ENCODE measurements around the gene SLC2A14. TPM values are rescaled to one million over a fixed set of nuclear protein-coding genes. Genes with fewer than 3 reads are reported as not detected.
"Not testable (repeated sequence)": the region's sequence is repeated elsewhere in the genome, so short reads cannot be mapped to it uniquely, and the experiment has no call there.

Gene SLC2A14
- total RNA-seq, 2 donors from 2014 or later = 10.7 TPM; not detected in 1

DNA sequence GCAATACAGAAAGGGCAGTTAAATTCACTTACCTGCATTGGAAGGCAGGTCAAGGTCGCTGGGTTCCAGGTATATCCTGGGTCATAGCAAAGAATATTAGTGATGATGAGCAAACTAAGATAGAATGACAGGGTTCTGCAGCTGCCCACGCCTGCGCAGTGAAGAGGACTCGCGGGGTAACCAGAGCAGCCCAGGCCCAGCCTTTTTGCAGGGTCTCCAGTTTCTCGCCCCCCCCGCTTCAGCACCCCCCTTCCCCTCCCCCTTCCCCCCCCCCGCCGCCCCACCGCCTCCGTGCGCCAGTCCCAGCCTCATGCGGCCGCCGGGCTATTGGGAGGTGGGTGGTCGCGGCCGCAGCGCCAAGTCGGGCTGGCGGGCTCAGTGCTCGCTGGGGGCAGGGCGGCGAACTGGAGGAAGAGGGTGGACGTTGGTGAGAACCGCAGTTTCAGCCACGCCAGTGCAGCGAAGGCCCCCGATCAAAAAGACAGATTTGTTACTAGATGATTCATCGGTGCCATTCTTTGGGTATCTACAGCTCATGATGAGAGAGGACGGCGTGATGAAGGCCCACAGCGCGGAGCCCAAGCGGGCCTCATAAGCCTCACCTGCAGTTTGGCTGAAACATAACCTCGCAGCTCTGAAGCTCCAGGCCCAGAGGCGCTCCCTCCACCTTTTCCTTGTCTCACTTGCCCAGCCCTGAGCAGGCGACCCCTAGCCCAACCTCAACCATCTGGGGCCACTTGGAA lies 43.1 kb upstream of the SLC2A14 start:
- WGBS = 51% methylated on average over 32 of the region's 38 CpGs
- Histone ChIP-seq H3K27ac (no peak overlapping the region), H3K36me3 (no peaks in the 10 kb centered on the region), H3K27me3 (replicated peaks; ENCODE audit: insufficient read depth) (no peaks in the 10 kb centered on the region), H3K4me1 (replicated peaks) (no peaks in the 10 kb centered on the region), H3K4me3 (no peak overlapping the region), H3K9me3 (no peaks in the 10 kb centered on the region)
- no peak for DNase-seq (ENCODE audit: low spot score)
- TF ChIP-seq, protein P1, sequence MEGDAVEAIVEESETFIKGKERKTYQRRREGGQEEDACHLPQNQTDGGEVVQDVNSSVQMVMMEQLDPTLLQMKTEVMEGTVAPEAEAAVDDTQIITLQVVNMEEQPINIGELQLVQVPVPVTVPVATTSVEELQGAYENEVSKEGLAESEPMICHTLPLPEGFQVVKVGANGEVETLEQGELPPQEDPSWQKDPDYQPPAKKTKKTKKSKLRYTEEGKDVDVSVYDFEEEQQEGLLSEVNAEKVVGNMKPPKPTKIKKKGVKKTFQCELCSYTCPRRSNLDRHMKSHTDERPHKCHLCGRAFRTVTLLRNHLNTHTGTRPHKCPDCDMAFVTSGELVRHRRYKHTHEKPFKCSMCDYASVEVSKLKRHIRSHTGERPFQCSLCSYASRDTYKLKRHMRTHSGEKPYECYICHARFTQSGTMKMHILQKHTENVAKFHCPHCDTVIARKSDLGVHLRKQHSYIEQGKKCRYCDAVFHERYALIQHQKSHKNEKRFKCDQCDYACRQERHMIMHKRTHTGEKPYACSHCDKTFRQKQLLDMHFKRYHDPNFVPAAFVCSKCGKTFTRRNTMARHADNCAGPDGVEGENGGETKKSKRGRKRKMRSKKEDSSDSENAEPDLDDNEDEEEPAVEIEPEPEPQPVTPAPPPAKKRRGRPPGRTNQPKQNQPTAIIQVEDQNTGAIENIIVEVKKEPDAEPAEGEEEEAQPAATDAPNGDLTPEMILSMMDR (IDR thresholded peaks at IDR 0.05) = no peak
- no peak for TF ChIP-seq POLR2AphosphoS5 (IDR thresholded peaks at IDR 0.05)
- TF ChIP-seq POLR2A (IDR thresholded peaks at IDR 0.05) = no peak
- intact Hi-C loops (cut with DNase I) = no loop called here

DNA sequence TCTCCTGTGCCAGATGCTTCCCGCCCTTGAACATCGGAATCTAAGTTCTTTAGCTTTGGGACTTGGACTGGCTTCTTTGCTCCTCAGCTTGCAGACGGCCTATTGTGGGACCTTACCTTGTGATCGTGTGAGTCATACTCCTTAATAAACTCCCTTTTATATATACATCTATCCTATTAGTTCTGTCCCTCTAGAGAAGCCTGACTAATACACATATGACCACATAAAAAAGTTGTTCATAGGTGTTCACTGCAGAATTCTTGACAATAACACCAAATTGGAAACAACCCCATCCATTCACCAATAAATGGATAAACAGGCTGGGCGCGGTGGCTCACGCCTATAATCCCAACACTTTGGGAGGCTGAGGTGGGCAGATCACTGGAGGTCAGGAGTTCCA lies 37.4 kb upstream of the SLC2A14 start:
- intact Hi-C loops (cut with DNase I); H3K27me3 ChIP-seq (replicated peaks; ENCODE audit: insufficient read depth); H3K27ac ChIP-seq; H3K36me3 ChIP-seq; DNase-seq (ENCODE audit: low spot score); H3K4me3 ChIP-seq; H3K4me1 ChIP-seq (replicated peaks); H3K9me3 ChIP-seq: not testable (repeated sequence)
- whole genome bisulfite sequencing = 79% methylated on average over 7 of the region's 7 CpGs

DNA sequence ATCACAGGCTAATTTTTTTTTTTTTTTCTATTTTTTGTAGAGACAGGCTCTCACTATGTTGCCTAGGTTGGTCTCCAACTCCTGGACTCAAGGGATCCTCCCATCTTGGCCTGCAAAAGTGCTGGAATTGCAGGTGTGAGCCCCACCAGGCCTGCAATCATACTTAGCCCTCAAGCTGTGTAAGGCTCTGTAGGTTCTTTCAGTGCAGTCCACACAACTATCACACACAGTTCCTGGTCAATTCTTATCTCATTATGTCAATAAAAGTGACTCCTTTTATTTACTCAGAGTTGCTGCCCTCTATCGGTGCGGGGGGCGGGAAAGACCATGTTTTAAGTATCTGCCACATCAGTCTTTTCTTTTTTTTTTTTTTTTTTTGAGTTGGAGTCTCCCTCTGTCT lies 34.3 kb upstream of the SLC2A14 start:
- WGBS = 17% methylated on average over 3 of the region's 3 CpGs

DNA sequence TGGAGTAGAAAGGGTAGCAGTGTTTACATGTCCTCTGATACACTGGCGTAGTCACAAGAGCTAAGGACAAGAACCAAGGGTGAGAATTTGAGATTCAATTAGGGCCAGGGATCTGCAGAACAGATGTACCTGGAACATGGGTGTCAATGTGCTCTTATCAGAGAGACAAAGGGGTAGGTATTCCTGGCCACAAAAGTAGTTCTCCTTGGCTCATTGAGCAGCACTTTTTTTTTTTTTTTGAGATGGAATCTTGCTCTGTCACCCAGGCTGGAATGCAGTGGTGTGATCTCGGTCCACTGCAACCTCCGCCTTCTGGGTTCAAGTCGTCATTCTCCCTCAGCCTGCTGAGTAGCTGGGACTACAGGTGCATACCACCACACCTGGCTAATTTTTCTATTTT lies 33.6 kb upstream of the SLC2A14 start:
- H3K36me3 ChIP-seq; DNase-seq (ENCODE audit: low spot score); intact Hi-C loops (cut with DNase I); H3K4me3 ChIP-seq; H3K9me3 ChIP-seq; H3K27me3 ChIP-seq (replicated peaks; ENCODE audit: insufficient read depth); H3K4me1 ChIP-seq (replicated peaks); H3K27ac ChIP-seq: not testable (repeated sequence)
- WGBS = 85% methylated on average over 4 of the region's 4 CpGs

More for the DNA sequence above, 34.3 kb upstream of the SLC2A14 start:
- Histone ChIP-seq H3K9me3 (no peaks in the 10 kb centered on the region), H3K4me1 (replicated peaks) (no peaks in the 10 kb centered on the region), H3K27ac (no peak overlapping the region), H3K4me3 (no peak overlapping the region), H3K27me3 (replicated peaks; ENCODE audit: insufficient read depth) (no peaks in the 10 kb centered on the region), H3K36me3 (no peaks in the 10 kb centered on the region)
- TF ChIP-seq POLR2AphosphoS5 (IDR thresholded peaks at IDR 0.05) = peak; percentile 26
- TF ChIP-seq, protein P1 (IDR thresholded peaks at IDR 0.05) = peak in 1 of 4 experiments; percentile 34
- no peak for TF ChIP-seq POLR2A (IDR thresholded peaks at IDR 0.05)
- peak; percentile 13 for DNase-seq (ENCODE audit: low spot score)
- intact Hi-C loops (cut with DNase I) = no loop called here

DNA sequence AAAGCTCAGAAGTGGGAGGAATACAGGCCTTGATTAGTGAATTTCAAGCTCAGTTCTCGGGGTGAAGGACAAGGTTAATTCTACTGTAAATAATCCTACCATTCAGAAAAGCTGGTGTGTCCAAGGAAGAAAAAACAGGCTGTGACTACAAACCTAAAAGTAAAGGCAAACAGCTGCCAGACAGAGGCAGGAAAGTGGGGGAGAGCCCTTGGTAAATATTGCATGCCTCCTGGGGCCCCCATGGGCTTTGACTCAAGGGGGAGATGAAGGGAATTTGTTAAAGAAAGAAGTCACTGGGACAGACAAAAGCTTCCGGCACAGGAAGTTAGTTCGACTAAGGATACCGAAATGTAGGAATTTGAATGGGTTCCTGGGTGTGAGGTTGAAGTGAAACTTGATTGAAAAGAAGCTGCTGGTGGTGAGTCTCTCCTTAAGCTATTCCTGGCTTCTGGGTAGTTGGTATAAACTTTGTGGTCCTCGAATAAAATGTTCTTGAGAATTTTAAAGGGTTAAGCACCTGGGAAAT lies 32.9 kb upstream of the SLC2A14 start:
- intact Hi-C loops (cut with DNase I); H3K9me3 ChIP-seq; H3K27me3 ChIP-seq (replicated peaks; ENCODE audit: insufficient read depth); H3K4me1 ChIP-seq (replicated peaks); DNase-seq (ENCODE audit: low spot score); H3K36me3 ChIP-seq; H3K27ac ChIP-seq; H3K4me3 ChIP-seq: not testable (repeated sequence)
- 39% methylated on average over 4 of the region's 5 CpGs for WGBS

DNA sequence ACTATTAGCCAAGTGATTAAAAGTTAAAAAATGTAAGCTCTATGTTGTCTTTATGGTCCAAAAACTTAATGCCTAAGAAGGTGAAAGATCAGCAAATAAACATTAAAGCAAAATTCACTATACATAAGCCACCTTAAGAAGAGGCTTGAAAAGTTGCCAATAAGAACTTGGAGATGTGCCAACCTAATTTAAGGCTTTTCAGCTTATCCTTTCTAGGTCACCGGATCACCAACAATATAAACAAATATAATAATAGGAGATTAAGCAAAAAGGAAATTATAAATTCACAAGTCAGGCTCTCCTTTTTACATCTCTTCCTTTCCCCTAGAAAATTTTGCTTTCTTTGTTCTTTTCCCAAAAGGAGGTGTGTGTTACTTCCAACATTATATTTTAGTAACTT lies 32.4 kb upstream of the SLC2A14 start:
- TF ChIP-seq POLR2A (IDR thresholded peaks at IDR 0.05) (no peak), POLR2AphosphoS5 (IDR thresholded peaks at IDR 0.05) (no peak)
- TF ChIP-seq, protein P1 (IDR thresholded peaks at IDR 0.05) = no peak
- H3K36me3 ChIP-seq = no peaks in the 10 kb centered on the region
- intact Hi-C loops (cut with DNase I) = no loop called here
- DNase-seq (ENCODE audit: low spot score) = no peak
- H3K4me1 ChIP-seq (replicated peaks) = no peaks in the 10 kb centered on the region
- 6% methylated on average over 1 of the region's 1 CpG for WGBS
- H3K9me3 ChIP-seq = no peaks in the 10 kb centered on the region
- no peak overlapping the region for H3K4me3 ChIP-seq
- H3K27me3 ChIP-seq (replicated peaks; ENCODE audit: insufficient read depth) = no peaks in the 10 kb centered on the region
- H3K27ac ChIP-seq = no peak overlapping the region

DNA sequence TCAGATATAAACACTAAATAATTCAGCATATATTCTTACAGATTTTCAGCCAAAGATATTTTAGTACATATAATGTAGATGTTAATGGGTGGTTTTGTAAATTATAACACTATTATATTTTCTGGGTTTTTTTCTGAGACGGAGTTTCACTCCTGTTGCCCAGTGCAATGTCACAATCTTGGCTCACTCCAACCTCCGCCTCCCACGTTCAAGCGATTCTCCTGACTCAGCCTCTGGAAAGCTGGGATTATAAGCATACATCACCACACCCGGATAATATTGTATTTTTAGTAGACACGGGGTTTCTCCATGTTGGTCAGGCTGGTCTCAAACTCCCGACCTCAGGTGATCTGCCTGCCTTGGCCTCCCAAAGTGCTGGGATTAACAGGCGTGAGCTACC lies 29.7 kb upstream of the SLC2A14 start:
- intact Hi-C loops (cut with DNase I); H3K4me1 ChIP-seq (replicated peaks); H3K4me3 ChIP-seq; H3K27ac ChIP-seq; H3K9me3 ChIP-seq; H3K36me3 ChIP-seq; DNase-seq (ENCODE audit: low spot score); H3K27me3 ChIP-seq (replicated peaks; ENCODE audit: insufficient read depth): not testable (repeated sequence)
- 86% methylated on average over 8 of the region's 8 CpGs for WGBS
